Ascending aorta (tissue), 2 donors: ENCODE results near the gene ORM1. TPM values are rescaled to one million over a fixed set of nuclear protein-coding genes. Genes with fewer than 3 reads are reported as not detected.

Source experiments
- DNase-seq, 2 donors: peaks; one replicate each; pipeline ENCODE4 v3.0.0-alpha.2; 2019; ENCODE audit warnings: low spot score in 2 of 2
- H3K27ac ChIP-seq, 2 donors: fragments of 200-600 bp; sonication (generic); one replicate each; pipeline ENCODE4 v1.5.1; 2016 to 2017; ENCODE audit warnings: mild to moderate bottlenecking in 1 of 2
- H3K27me3 ChIP-seq: fragments of 200-600 bp; sonication (generic); one replicate; pipeline ENCODE4 v1.5.1; 2017
- H3K36me3 ChIP-seq, 2 donors: fragments of 200-600 bp; sonication (generic); one replicate each; pipeline ENCODE4 v1.5.1; 2016
- H3K4me1 ChIP-seq, 2 donors: fragments of 200-600 bp; sonication (generic); one replicate each; pipeline ENCODE4 v1.5.1; 2016 to 2017; ENCODE audit warnings: mild to moderate bottlenecking in 1 of 2
- H3K4me3 ChIP-seq, 2 donors: fragments of 200-600 bp; sonication (generic); one replicate each; pipeline ENCODE4 v1.5.1; 2016 to 2017; ENCODE audit warnings: mild to moderate bottlenecking in 1 of 2
- H3K9me3 ChIP-seq, 2 donors: fragments of 200-600 bp; sonication (generic); one replicate each; pipeline ENCODE4 v1.5.1; 2016
- CTCF ChIP-seq, 3 experiments: fragments of 200-600 bp in 2 of 3; fragments of 450-650 bp in 1 of 3; sonication (generic) in 2 of 3; IDR thresholded peaks; one replicate each; pipeline ENCODE4 v1.5.1; 2016 to 2019; ENCODE audit warnings: antibody characterized with exemption in 3 of 3, mild to moderate bottlenecking in 1 of 3, moderate library complexity in 1 of 3
- intact Hi-C: fragments of 100-400 bp; cut with DNase I; formaldehyde crosslinking; loops from one replicate; pipeline ENCODE4 v1.15.1; 2023
- total RNA-seq: library from RNA; depleted of rRNA; stranded (reverse); fragments of >200 nt; gene quantifications from one replicate; pipeline ENCODE4 v1.1.0, GENCODE V29; 2016

Gene ORM1
- total RNA-seq, 1 donor from 2014 or later, result 53.3 TPM

GRCh38 chr9:114285166-114285867 is 37.6 kb upstream of the ORM1 start:
- Histone ChIP-seq H3K4me3 (no peak overlapping the region), H3K9me3 (no peaks in the 10 kb centered on the region), H3K4me1 (peaks cover 0 to 4% of the 10 kb centered on the region in 2 donors), H3K36me3 (no peaks in the 10 kb centered on the region), H3K27ac (no peak overlapping the region), H3K27me3 (no peaks in the 10 kb centered on the region)
- peak; percentile 10 to 68 for DNase-seq
- intact Hi-C loops, result no loop called here
- no peak for TF ChIP-seq CTCF (IDR thresholded peaks at IDR 0.05)

- Histone ChIP-seq H3K4me1 (peaks cover 0 to 4% of the 10 kb centered on the region in 2 donors), H3K4me3 (no peak overlapping the region), H3K9me3 (no peaks in the 10 kb centered on the region), H3K27me3 (no peaks in the 10 kb centered on the region), H3K27ac (no peak overlapping the region), H3K36me3 (no peaks in the 10 kb centered on the region)
- TF ChIP-seq CTCF (IDR thresholded peaks at IDR 0.05), result no peak
- intact Hi-C loops, result no loop called here
- DNase-seq, result peak; percentile 1 to 37
Observed at GRCh38 chr9:114286146-114286679, 36.7 kb upstream of the ORM1 start.

- intact Hi-C loops, result no loop called here
- Histone ChIP-seq H3K27me3 (no peaks in the 10 kb centered on the region), H3K4me3 (no peak overlapping the region), H3K27ac (no peak overlapping the region), H3K4me1 (peaks cover 0 to 4% of the 10 kb centered on the region in 2 donors), H3K36me3 (no peaks in the 10 kb centered on the region), H3K9me3 (no peaks in the 10 kb centered on the region)
- no peak for TF ChIP-seq CTCF (IDR thresholded peaks at IDR 0.05)
- DNase-seq, result peak; percentile 4 to 53
Observed at GRCh38 chr9:114287001-114287762, 35.7 kb upstream of the ORM1 start.

GRCh38 chr9:114287763-114288192 is 35.1 kb upstream of the ORM1 start:
- peaks cover 0 to 4% of the 10 kb centered on the region in 2 donors for H3K4me1 ChIP-seq
- H3K27me3 ChIP-seq, result no peaks in the 10 kb centered on the region
- H3K9me3 ChIP-seq, result no peaks in the 10 kb centered on the region
- H3K27ac ChIP-seq, result no peak overlapping the region
- no peak overlapping the region for H3K4me3 ChIP-seq
- H3K36me3 ChIP-seq, result no peaks in the 10 kb centered on the region
- no peak for TF ChIP-seq CTCF (IDR thresholded peaks at IDR 0.05)
- intact Hi-C loops, result no loop called here
- DNase-seq, result peak; percentile 1 to 52

- Histone ChIP-seq H3K4me3 (no peak overlapping the region), H3K27me3 (no peaks in the 10 kb centered on the region), H3K9me3 (no peaks in the 10 kb centered on the region), H3K36me3 (no peaks in the 10 kb centered on the region), H3K27ac (no peak overlapping the region), H3K4me1 (peaks cover 0 to 4% of the 10 kb centered on the region in 2 donors)
- TF ChIP-seq CTCF (IDR thresholded peaks at IDR 0.05), result no peak
- DNase-seq, result peak in 1 of 2 donors; percentile 60
- intact Hi-C loops, result no loop called here
Observed at GRCh38 chr9:114288193-114289091, 34.5 kb upstream of the ORM1 start.
